ENCODE data around the gene EGFL7.

Gene EGFL7

DNA sequence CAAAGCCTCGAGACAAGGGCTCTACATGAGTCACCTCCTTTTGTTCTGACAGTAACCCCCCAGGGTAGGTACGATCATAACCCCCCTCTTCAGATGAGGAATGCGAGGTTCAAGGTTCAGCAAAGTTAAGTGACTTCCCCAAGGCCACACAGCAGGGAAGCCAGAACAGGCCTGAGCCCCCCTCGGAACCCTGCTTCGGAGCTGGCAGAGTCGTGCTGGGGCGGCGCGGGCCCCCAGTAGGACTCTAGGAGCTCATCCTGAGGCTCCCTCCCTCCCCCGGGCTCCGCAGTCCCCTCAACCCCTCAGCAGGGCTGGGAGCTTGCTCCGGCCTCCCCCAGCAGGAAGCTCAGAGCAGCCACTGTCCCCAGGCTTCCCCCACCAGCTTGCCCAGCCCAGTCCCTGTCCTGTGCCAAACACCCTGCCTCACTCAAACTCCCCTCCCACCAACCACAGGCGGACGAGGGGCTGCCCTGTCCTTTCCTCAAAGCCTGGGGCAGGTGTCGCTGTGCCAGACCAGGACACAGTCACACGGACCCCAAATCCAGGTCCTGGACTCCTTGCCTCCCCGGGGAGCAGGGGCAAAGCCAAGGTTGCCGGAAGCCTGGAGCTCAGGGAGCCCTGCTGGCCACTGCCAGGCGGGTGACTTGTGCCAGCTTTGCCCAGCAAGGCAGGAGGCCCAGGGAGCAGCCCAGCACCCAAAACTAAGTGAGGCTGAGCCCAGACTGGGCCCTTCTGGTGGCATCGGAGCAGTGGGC, 19.4 kb downstream of the EGFL7 start:
- CTCF ChIA-PET, result interaction anchor here (3.3 kb wide), 1 partner anchor 10 kb away, joined by 15 read pairs; no protein-coding TSS in a partner anchor
- TF ChIP-seq SP1 (IDR thresholded peaks at IDR 0.05) (no peak), ARNT (IDR thresholded peaks at IDR 0.05) (no peak), FOXA1 (IDR thresholded peaks at IDR 0.05) (no peak), BHLHE40 (IDR thresholded peaks at IDR 0.05; ENCODE audit: borderline replicate concordance) (no peak), HDGF (IDR thresholded peaks at IDR 0.05; ENCODE audit: borderline replicate concordance) (no peak), SUZ12 (IDR thresholded peaks at IDR 0.05) (no peak), CTBP1 (IDR thresholded peaks at IDR 0.05; ENCODE audit: borderline replicate concordance) (no peak), L3MBTL2 (conservative IDR thresholded peaks at IDR 0.05) (no peak), FOXK2 (IDR thresholded peaks at IDR 0.05) (no peak), ELF4 (IDR thresholded peaks at IDR 0.05) (no peak), LEF1 (IDR thresholded peaks at IDR 0.05; ENCODE audit: borderline replicate concordance) (no peak), NFRKB (IDR thresholded peaks at IDR 0.05) (no peak), FOXM1 (IDR thresholded peaks at IDR 0.05; ENCODE audit: borderline replicate concordance) (no peak), TARDBP (IDR thresholded peaks at IDR 0.05) (no peak), ZNF384 (IDR thresholded peaks at IDR 0.05) (no peak)
- TF ChIP-seq, protein P1, sequence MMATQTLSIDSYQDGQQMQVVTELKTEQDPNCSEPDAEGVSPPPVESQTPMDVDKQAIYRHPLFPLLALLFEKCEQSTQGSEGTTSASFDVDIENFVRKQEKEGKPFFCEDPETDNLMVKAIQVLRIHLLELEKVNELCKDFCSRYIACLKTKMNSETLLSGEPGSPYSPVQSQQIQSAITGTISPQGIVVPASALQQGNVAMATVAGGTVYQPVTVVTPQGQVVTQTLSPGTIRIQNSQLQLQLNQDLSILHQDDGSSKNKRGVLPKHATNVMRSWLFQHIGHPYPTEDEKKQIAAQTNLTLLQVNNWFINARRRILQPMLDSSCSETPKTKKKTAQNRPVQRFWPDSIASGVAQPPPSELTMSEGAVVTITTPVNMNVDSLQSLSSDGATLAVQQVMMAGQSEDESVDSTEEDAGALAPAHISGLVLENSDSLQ (IDR thresholded peaks at IDR 0.05), result no peak
- POLR2A ChIA-PET, result no interaction called here

DNA sequence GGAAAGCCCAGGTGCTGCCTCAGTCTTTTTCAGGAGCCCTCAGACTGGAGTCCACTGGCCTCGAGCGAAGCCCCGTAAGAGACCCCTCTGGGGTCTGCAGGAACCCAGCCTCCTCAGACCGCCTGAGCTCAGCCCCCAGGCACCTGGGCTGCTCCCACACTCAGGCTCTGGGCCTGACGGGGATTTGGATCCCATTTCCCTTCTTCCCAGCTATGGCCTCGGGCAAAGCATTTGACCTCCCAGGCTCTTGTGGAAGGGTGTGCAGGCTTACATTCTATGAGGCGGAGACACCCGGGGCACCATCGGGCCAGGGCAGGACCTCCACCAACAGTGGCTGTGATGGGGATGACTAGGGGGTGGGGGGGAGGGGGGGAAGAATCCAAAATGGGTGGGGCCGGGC, 20.0 kb downstream of the EGFL7 start:
- TF ChIP-seq NFRKB (IDR thresholded peaks at IDR 0.05) (no peak), SP1 (IDR thresholded peaks at IDR 0.05) (no peak), FOXK2 (IDR thresholded peaks at IDR 0.05) (no peak)
- POLR2A ChIA-PET, result interaction anchor here (1.6 kb wide), 1 partner anchor 44 kb away, joined by 4 read pairs; no protein-coding TSS in a partner anchor
- CTCF ChIA-PET, result interaction anchor here (3.3 kb wide), 1 partner anchor 11 kb away, joined by 15 read pairs; no protein-coding TSS in a partner anchor
- no peak for DNase-seq (ENCODE audit: extremely low spot score)

More for the DNA sequence above, 19.4 kb downstream of the EGFL7 start:
- DNase-seq (ENCODE audit: extremely low spot score), result no peak

DNA sequence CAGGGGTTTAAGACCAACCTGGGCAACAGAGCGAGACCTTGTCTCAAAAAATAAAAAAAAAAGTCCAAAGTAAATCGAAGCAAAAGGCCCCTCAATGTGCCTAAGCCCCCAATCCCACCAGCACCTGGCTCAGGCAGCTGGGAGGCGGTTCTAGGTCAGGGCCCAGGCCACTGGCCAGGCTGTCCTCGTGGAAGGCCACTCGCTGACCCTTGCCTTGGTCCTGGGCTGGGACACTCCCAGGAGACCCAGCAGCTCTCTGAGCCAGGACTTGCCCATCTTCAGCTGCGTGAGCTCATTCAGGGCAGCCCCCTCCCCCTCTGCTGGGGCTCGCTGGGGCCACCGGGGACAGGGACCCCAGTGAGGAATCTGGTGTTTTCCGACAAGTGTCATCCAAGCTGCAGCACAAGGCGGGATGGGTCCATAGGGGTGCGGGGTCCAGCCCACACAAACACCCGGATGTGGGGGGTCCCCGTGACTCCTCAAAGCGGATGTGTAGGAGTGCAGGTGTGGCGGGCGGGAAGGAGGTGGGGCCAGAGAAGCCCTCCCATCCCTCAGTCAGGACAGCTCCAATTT, 20.5 kb downstream of the EGFL7 start:
- no peak for TF ChIP-seq L3MBTL2 (conservative IDR thresholded peaks at IDR 0.05)
- no peak for TF ChIP-seq FOXK2 (IDR thresholded peaks at IDR 0.05)
- no peak for TF ChIP-seq FOXA1 (IDR thresholded peaks at IDR 0.05)
- TF ChIP-seq, protein P1 (IDR thresholded peaks at IDR 0.05), result no peak
- no peak for TF ChIP-seq FOXM1 (IDR thresholded peaks at IDR 0.05; ENCODE audit: borderline replicate concordance)
- no peak for TF ChIP-seq ZNF384 (IDR thresholded peaks at IDR 0.05)
- no peak for TF ChIP-seq LEF1 (IDR thresholded peaks at IDR 0.05; ENCODE audit: borderline replicate concordance)
- TF ChIP-seq BHLHE40 (IDR thresholded peaks at IDR 0.05; ENCODE audit: borderline replicate concordance), result no peak
- TF ChIP-seq SUZ12 (IDR thresholded peaks at IDR 0.05), result no peak
- TF ChIP-seq TARDBP (IDR thresholded peaks at IDR 0.05), result no peak
- TF ChIP-seq ELF4 (IDR thresholded peaks at IDR 0.05), result no peak
- TF ChIP-seq SP1 (IDR thresholded peaks at IDR 0.05), result no peak
- TF ChIP-seq NFRKB (IDR thresholded peaks at IDR 0.05), result no peak
- no peak for TF ChIP-seq ARNT (IDR thresholded peaks at IDR 0.05)
- DNase-seq (ENCODE audit: extremely low spot score), result no peak
- CTCF ChIA-PET, result interaction anchor here (2.3 kb wide), 1 partner anchor 12 kb away, joined by 6 read pairs; no protein-coding TSS in a partner anchor
- POLR2A ChIA-PET, result interaction anchor here (1.6 kb wide), 1 partner anchor 43 kb away, joined by 4 read pairs; no protein-coding TSS in a partner anchor

DNA sequence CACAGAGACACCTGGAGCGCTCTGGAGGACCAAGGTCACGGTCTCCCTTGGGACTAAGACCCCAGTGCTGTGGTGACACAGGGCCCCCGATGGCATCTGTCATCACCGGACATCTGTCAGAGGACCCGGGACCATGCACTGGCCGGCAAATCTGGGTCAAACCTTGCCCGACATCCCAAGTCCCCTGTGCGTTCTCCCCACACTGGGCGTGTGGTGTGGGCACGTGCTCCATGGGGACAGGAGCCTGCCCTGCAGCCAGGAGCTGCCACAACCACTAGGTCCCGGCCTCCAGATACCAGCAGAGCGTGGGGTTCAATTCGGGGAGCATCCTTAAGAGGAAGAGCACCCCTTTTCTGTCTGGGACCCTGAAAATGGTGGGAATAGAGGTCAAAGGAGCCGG, 21.0 kb downstream of the EGFL7 start:
- DNase-seq (ENCODE audit: extremely low spot score), result no peak
- CTCF ChIA-PET, result interaction anchor here (2.3 kb wide), 1 partner anchor 12 kb away, joined by 6 read pairs; no protein-coding TSS in a partner anchor
- TF ChIP-seq HDGF (IDR thresholded peaks at IDR 0.05; ENCODE audit: borderline replicate concordance), result no peak
- TF ChIP-seq SUZ12 (IDR thresholded peaks at IDR 0.05), result no peak
- TF ChIP-seq TARDBP (IDR thresholded peaks at IDR 0.05), result no peak
- no peak for TF ChIP-seq SP1 (IDR thresholded peaks at IDR 0.05)
- TF ChIP-seq ARNT (IDR thresholded peaks at IDR 0.05), result no peak
- TF ChIP-seq, protein P1 (IDR thresholded peaks at IDR 0.05), result no peak
- no peak for TF ChIP-seq L3MBTL2 (conservative IDR thresholded peaks at IDR 0.05)
- TF ChIP-seq FOXM1 (IDR thresholded peaks at IDR 0.05; ENCODE audit: borderline replicate concordance), result no peak
- no peak for TF ChIP-seq NFRKB (IDR thresholded peaks at IDR 0.05)
- no peak for TF ChIP-seq ZNF384 (IDR thresholded peaks at IDR 0.05)
- TF ChIP-seq CTBP1 (IDR thresholded peaks at IDR 0.05; ENCODE audit: borderline replicate concordance), result no peak
- TF ChIP-seq LEF1 (IDR thresholded peaks at IDR 0.05; ENCODE audit: borderline replicate concordance), result no peak
- TF ChIP-seq ELF4 (IDR thresholded peaks at IDR 0.05), result no peak
- TF ChIP-seq FOXK2 (IDR thresholded peaks at IDR 0.05), result no peak
- no peak for TF ChIP-seq FOXA1 (IDR thresholded peaks at IDR 0.05)
- no peak for TF ChIP-seq BHLHE40 (IDR thresholded peaks at IDR 0.05; ENCODE audit: borderline replicate concordance)
- POLR2A ChIA-PET, result interaction anchor here (1.6 kb wide), 1 partner anchor 43 kb away, joined by 4 read pairs; no protein-coding TSS in a partner anchor

DNA sequence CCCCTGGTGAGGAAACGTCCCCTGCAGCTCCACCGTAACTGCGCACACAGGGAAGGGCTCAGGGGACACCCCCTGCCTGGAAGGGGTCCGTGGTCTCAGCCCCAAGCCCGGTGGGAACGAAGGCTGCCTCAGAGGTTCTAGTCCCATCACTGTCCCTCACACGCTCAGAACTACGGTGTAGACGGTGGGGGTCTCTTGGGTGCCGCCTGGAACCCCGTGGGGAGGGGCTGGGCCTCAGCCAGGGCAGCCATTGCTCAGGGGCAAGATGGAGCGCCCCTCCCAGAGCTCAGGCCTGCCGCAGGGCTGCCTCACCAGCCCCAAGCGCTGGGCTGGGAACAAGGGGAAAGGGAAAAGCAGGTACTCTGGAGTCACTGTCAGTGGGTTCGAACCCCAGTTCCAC, 21.6 kb downstream of the EGFL7 start:
- CTCF ChIA-PET, result interaction anchor here (2.3 kb wide), 1 partner anchor 13 kb away, joined by 6 read pairs; no protein-coding TSS in a partner anchor
- no peak for DNase-seq (ENCODE audit: extremely low spot score)
- POLR2A ChIA-PET, result interaction anchor here (1.6 kb wide), 1 partner anchor 42 kb away, joined by 4 read pairs; no protein-coding TSS in a partner anchor
- no peak for TF ChIP-seq ARNT (IDR thresholded peaks at IDR 0.05)
- TF ChIP-seq, protein P1 (IDR thresholded peaks at IDR 0.05), result no peak
- TF ChIP-seq ZNF384 (IDR thresholded peaks at IDR 0.05), result no peak
- no peak for TF ChIP-seq NFRKB (IDR thresholded peaks at IDR 0.05)

Measured in HEK293T (cell line).